Subcutaneous adipose tissue (tissue), 4 donors: Measurements from ENCODE around the gene CNTN4. TPM values are rescaled to one million over a fixed set of nuclear protein-coding genes. Genes with fewer than 3 reads are reported as not detected.

Source experiments
- total RNA-seq, 4 donors: library from RNA; depleted of rRNA; stranded (reverse); fragments of >200 nt; gene quantifications; one replicate each; pipeline ENCODE4 v1.1.0, GENCODE V29; 2016
- TF ChIP-seq, protein P1 (sequence below): fragments of 450-650 bp; IDR thresholded peaks from one replicate; pipeline ENCODE4 v1.5.1; 2016; ENCODE audit warnings: low read depth, mild to moderate bottlenecking, control low read depth, antibody characterized with exemption, moderate library complexity

The CNTN4 gene
- total RNA-seq, 4 donors from 2014 or later, result 4.2 to 10.5 (median 4.6) TPM

DNA sequence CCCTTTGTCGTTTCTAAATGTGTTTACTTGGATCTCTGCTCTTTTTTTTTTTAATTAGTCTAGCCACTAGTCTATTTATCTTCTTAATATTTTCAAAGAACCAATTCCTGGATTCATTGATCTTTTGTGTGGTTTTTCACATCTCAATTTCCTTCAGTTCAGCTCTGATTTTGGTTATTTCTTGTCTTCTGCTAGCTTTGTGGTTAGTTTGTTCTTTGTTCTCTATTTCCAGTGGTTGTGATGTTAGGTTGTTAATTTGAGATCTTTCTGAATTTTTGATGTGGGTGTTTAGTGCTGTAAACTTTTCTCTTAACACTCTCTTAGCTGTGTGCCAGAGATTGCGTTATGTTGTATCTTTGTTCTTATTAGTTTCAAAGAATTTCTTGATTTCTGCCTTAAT, 446.1 kb downstream of the CNTN4 start:
- TF ChIP-seq, protein P1, sequence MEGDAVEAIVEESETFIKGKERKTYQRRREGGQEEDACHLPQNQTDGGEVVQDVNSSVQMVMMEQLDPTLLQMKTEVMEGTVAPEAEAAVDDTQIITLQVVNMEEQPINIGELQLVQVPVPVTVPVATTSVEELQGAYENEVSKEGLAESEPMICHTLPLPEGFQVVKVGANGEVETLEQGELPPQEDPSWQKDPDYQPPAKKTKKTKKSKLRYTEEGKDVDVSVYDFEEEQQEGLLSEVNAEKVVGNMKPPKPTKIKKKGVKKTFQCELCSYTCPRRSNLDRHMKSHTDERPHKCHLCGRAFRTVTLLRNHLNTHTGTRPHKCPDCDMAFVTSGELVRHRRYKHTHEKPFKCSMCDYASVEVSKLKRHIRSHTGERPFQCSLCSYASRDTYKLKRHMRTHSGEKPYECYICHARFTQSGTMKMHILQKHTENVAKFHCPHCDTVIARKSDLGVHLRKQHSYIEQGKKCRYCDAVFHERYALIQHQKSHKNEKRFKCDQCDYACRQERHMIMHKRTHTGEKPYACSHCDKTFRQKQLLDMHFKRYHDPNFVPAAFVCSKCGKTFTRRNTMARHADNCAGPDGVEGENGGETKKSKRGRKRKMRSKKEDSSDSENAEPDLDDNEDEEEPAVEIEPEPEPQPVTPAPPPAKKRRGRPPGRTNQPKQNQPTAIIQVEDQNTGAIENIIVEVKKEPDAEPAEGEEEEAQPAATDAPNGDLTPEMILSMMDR, result no peak

DNA sequence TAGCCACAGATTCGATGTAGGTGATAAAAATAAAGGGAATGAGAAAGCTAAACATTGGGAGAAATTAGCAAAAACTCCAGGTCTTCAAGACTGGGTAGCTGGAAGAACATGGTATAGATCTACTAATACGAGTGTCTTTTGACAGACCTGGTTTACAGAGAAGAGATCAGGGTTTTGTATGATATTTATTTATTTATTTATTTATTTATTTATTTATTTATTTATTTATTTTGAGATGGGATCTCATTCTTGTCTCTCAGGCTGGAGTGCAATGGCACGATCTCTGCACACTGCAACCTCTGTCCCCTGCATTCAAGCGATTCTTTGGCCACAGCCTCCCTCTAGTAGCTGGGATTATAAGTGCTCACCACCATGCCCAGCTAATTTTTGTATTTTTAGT, 448.4 kb downstream of the CNTN4 start:
- TF ChIP-seq, protein P1, result no peak

DNA sequence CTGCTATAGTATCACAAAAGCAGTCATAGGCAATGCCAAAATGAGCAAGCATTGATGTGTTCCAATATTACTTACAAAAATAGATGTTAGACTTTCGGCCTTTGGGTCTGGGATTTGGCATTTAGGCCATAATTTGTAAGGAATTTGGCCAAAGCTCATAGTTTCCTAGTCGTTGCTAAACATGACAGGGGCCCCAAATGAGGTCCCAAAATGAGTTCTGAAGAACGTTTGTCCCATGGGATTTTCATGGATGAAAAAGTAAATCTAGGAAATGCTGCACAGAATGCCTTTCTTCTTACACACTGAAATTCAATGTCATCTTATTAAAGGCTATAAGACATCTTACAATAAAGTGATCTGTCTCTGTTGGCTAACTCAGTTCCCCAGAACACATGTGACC, 456.0 kb downstream of the CNTN4 start:
- TF ChIP-seq, protein P1, result no peak

DNA sequence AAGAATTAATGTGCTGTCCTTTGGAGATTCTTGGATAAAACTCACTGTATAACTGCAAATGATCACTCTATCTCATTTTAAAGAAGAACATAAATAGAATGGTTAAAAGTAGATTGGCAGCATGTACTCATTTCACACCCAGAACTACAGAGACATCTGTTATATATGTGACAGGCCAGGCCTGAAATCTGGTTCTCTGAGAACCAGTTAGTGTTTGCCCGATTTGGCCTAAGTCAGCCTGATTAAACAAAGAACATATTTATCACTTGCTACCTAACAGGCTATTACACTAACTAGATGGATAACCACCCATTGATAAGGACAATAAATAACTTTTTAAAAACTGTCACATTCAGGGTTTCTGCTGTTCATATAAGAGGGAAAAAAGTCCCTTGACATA, 460.1 kb downstream of the CNTN4 start:
- TF ChIP-seq, protein P1, result no peak

DNA sequence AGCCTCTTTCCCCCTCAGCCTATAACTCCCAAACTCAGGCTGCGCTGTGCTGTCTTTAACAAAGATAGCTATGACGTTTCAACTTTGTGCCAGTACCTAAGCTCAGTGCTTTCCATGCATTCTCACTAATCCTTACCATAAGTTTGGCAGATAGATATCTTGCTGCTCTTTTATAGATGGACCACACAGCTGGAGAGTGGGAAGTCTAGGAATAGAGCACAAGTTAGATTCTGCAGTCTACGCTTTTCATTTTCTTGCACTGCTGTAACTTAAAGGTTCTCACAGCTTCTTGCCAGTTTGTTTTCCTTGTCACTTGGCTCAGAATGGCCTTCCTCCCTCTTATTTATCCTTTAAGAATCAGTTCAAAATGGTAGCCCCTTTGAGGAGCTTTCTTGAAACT, 468.8 kb downstream of the CNTN4 start:
- TF ChIP-seq, protein P1, result no peak

DNA sequence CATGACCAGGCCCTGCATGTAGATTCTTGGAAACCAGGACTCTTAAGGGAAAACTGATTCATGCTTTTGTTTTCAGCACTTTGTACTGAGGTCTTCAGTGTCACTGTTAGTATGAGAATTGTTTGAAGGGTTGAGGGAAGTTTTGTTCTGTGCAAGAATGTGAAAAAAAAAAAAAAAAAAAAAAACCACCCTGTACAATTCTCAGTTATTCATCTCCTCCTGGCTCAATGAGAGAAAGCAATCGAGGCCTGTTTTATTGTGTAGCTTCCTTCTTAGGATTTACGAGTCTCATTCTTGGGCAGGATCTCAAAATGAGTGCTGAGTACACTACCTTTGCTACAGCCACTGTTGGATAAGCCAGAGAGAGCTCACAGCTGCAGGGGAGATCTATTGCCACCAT, 469.5 kb downstream of the CNTN4 start:
- TF ChIP-seq, protein P1, result no peak

DNA sequence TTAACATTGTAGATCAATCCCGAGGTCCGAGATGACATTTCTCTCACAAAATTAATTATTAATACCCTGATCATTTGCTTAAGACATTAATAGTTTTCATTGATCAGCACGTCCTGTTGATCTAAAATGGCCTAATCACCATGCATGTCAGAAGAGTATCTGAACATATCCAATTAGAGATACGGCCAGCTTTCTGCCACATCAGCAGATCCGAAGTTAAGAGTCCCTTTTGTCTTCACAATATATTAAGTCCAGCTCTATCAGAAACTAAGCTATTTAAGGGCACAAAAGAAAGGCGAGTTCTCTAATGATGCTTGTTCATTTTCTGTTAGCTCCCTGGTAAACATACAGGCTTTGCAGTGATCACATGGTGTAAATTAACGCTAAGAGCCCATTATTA, 470.3 kb downstream of the CNTN4 start:
- TF ChIP-seq, protein P1, result no peak
